ENCODE data around the gene MRFAP1L1. TPM values are rescaled to one million over a fixed set of nuclear protein-coding genes. Genes with fewer than 3 reads are reported as not detected.
"Not testable (repeated sequence)": the region's sequence is repeated elsewhere in the genome, so short reads cannot be mapped to it uniquely, and the experiment has no call there.

Gene MRFAP1L1
- polyA plus RNA-seq, 1 donor (not counting 4 experiments of a cell fraction or from before 2014, with no cell fraction given), result 77.9 TPM

- Histone ChIP-seq H3K9ac (ENCODE audit: control insufficient read depth, extremely low read depth, insufficient read depth, low read length) (no peak overlapping the region), H3K4me1 (ENCODE audit: control insufficient read depth, extremely low read depth, insufficient read depth, low read length) (peaks cover 13% of the 10 kb centered on the region)
- FAIRE-seq, result no peak
These were observed 18.2 kb upstream of the MRFAP1L1 start for GRCh38 chr4:6727943-6728250.

GRCh38 chr4:6727081-6727942, 17.6 kb upstream of the MRFAP1L1 start:
- FAIRE-seq, result no peak
- no peak overlapping the region for H2AFZ ChIP-seq (ENCODE audit: control insufficient read depth, low read length)
- no peak overlapping the region for H3K4me3 ChIP-seq (ENCODE audit: control insufficient read depth in 2 of 3, extremely low read depth in 1 of 3, insufficient read depth in 2 of 3, low read depth in 1 of 3, low read length in 3 of 3)
- no peaks in the 10 kb centered on the region for H3K9me3 ChIP-seq (ENCODE audit: control insufficient read depth, low read depth, low read length)
- no peak overlapping the region for H3K27ac ChIP-seq (ENCODE audit: control insufficient read depth, insufficient read depth, low read length)
- H3K4me2 ChIP-seq (ENCODE audit: control insufficient read depth, extremely low read depth, insufficient read depth, low read depth, low read length), result no peak overlapping the region
- no peaks in the 10 kb centered on the region for H3K27me3 ChIP-seq (ENCODE audit: control insufficient read depth, extremely low read depth, insufficient read depth, low read length)
- no peaks in the 10 kb centered on the region for H3K9me1 ChIP-seq (ENCODE audit: control insufficient read depth, extremely low read depth, insufficient read depth, low read length)
- no peak overlapping the region for H3K9ac ChIP-seq (ENCODE audit: control insufficient read depth, extremely low read depth, insufficient read depth, low read length)
- dilution Hi-C loops (cut with MboI; ENCODE audit: extremely low pct_ligation_motif_present, low sequenced_read_pairs), result no loop called here
- H3K36me3 ChIP-seq (ENCODE audit: control insufficient read depth in 2 of 2, extremely low read depth in 1 of 2, insufficient read depth in 2 of 2, low read length in 2 of 2), result no peaks in the 10 kb centered on the region
- no peaks in the 10 kb centered on the region for H3K79me2 ChIP-seq (ENCODE audit: control insufficient read depth, insufficient read depth, low read length)
- no peak for DNase-seq (ENCODE audit: low read depth, low spot score)
- H4K20me1 ChIP-seq (ENCODE audit: control insufficient read depth, extremely low read depth, insufficient read depth, low read length), result no peaks in the 10 kb centered on the region
- TF ChIP-seq, protein P1, sequence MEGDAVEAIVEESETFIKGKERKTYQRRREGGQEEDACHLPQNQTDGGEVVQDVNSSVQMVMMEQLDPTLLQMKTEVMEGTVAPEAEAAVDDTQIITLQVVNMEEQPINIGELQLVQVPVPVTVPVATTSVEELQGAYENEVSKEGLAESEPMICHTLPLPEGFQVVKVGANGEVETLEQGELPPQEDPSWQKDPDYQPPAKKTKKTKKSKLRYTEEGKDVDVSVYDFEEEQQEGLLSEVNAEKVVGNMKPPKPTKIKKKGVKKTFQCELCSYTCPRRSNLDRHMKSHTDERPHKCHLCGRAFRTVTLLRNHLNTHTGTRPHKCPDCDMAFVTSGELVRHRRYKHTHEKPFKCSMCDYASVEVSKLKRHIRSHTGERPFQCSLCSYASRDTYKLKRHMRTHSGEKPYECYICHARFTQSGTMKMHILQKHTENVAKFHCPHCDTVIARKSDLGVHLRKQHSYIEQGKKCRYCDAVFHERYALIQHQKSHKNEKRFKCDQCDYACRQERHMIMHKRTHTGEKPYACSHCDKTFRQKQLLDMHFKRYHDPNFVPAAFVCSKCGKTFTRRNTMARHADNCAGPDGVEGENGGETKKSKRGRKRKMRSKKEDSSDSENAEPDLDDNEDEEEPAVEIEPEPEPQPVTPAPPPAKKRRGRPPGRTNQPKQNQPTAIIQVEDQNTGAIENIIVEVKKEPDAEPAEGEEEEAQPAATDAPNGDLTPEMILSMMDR (optimal IDR thresholded peaks at IDR 0.05 in 1 of 3, IDR thresholded peaks at IDR 0.05 in 1 of 3, conservative IDR thresholded peaks at IDR 0.05 in 1 of 3; ENCODE audit: extremely low read depth in 1 of 3, insufficient read depth in 2 of 3, low read length in 3 of 3), result no peak
- no peak for TF ChIP-seq EZH2 (IDR thresholded peaks at IDR 0.05; ENCODE audit: low read length)
- peaks cover 8% of the 10 kb centered on the region for H3K4me1 ChIP-seq (ENCODE audit: control insufficient read depth, extremely low read depth, insufficient read depth, low read length)

More at GRCh38 chr4:6727943-6728250, 18.2 kb upstream of the MRFAP1L1 start:
- TF ChIP-seq EZH2 (IDR thresholded peaks at IDR 0.05; ENCODE audit: low read length), result no peak
- TF ChIP-seq, protein P1 (optimal IDR thresholded peaks at IDR 0.05 in 1 of 3, IDR thresholded peaks at IDR 0.05 in 1 of 3, conservative IDR thresholded peaks at IDR 0.05 in 1 of 3; ENCODE audit: extremely low read depth in 1 of 3, insufficient read depth in 2 of 3, low read length in 3 of 3), result no peak
- Histone ChIP-seq H3K9me1 (ENCODE audit: control insufficient read depth, extremely low read depth, insufficient read depth, low read length) (no peaks in the 10 kb centered on the region), H3K27ac (ENCODE audit: control insufficient read depth, insufficient read depth, low read length) (no peak overlapping the region), H3K4me2 (ENCODE audit: control insufficient read depth, extremely low read depth, insufficient read depth, low read depth, low read length) (no peak overlapping the region), H3K27me3 (ENCODE audit: control insufficient read depth, extremely low read depth, insufficient read depth, low read length) (no peaks in the 10 kb centered on the region), H3K9me3 (ENCODE audit: control insufficient read depth, low read depth, low read length) (no peaks in the 10 kb centered on the region), H3K36me3 (ENCODE audit: control insufficient read depth in 2 of 2, extremely low read depth in 1 of 2, insufficient read depth in 2 of 2, low read length in 2 of 2) (no peaks in the 10 kb centered on the region), H2AFZ (ENCODE audit: control insufficient read depth, low read length) (no peak overlapping the region), H4K20me1 (ENCODE audit: control insufficient read depth, extremely low read depth, insufficient read depth, low read length) (no peaks in the 10 kb centered on the region), H3K4me3 (ENCODE audit: control insufficient read depth in 2 of 3, extremely low read depth in 1 of 3, insufficient read depth in 2 of 3, low read depth in 1 of 3, low read length in 3 of 3) (no peak overlapping the region), H3K79me2 (ENCODE audit: control insufficient read depth, insufficient read depth, low read length) (no peaks in the 10 kb centered on the region)
- no peak for DNase-seq (ENCODE audit: low read depth, low spot score)
- dilution Hi-C loops (cut with MboI; ENCODE audit: extremely low pct_ligation_motif_present, low sequenced_read_pairs), result no loop called here

DNA sequence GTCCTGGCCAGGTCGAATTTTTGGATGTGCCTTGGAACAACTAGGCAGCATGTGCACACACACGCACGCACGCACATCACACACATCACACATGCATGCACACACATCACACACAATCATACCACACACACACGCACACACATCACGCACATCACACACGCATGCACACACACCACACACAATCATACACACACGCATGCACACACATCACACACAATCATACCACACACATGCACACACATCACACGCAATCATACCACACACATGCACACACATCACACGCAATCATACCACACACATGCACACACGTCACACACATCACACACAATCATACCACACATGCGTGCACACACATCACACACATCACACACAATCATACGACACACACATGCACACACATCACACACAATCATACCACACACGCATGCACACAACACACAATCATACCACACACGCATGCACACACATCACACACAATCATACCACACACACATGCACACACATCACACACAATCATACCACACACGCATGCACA, 15.8 kb upstream of the MRFAP1L1 start:
- H3K27ac ChIP-seq (ENCODE audit: control insufficient read depth, insufficient read depth, low read length); dilution Hi-C loops (cut with MboI; ENCODE audit: extremely low pct_ligation_motif_present, low sequenced_read_pairs); H2AFZ ChIP-seq (ENCODE audit: control insufficient read depth, low read length); H3K4me1 ChIP-seq (ENCODE audit: control insufficient read depth, extremely low read depth, insufficient read depth, low read length); FAIRE-seq; H3K9ac ChIP-seq (ENCODE audit: control insufficient read depth, extremely low read depth, insufficient read depth, low read length); DNase-seq (ENCODE audit: low read depth, low spot score); H3K4me3 ChIP-seq (ENCODE audit: control insufficient read depth in 2 of 3, extremely low read depth in 1 of 3, insufficient read depth in 2 of 3, low read depth in 1 of 3, low read length in 3 of 3); H3K9me1 ChIP-seq (ENCODE audit: control insufficient read depth, extremely low read depth, insufficient read depth, low read length); H3K36me3 ChIP-seq (ENCODE audit: control insufficient read depth in 2 of 2, extremely low read depth in 1 of 2, insufficient read depth in 2 of 2, low read length in 2 of 2); H3K9me3 ChIP-seq (ENCODE audit: control insufficient read depth, low read depth, low read length); H3K4me2 ChIP-seq (ENCODE audit: control insufficient read depth, extremely low read depth, insufficient read depth, low read depth, low read length); H3K27me3 ChIP-seq (ENCODE audit: control insufficient read depth, extremely low read depth, insufficient read depth, low read length); H4K20me1 ChIP-seq (ENCODE audit: control insufficient read depth, extremely low read depth, insufficient read depth, low read length); H3K79me2 ChIP-seq (ENCODE audit: control insufficient read depth, insufficient read depth, low read length): not testable (repeated sequence)

Data from keratinocyte (primary cell).